IMR-90 (cell line): ENCODE measurements around the gene GTF2A1. TPM values are rescaled to one million over a fixed set of nuclear protein-coding genes. Genes with fewer than 3 reads are reported as not detected.

Source experiments
- ATAC-seq: fragments of 200-7000 bp; cut with Tn5 transposase; 2 replicates; pipeline ENCODE4 v1.9.1; 2020; ENCODE audit warnings: low read depth, mild to moderate bottlenecking, moderate library complexity
- Bru-seq: library from RNA; stranded (reverse); fragments of 400-500 nt; gene quantifications from one replicate; lab custom pipeline; 2021; lab: Mats Ljungman, UMichigan
- BruChase-seq, 2 experiments: library from RNA; stranded (reverse); fragments of 400-500 nt; gene quantifications; one replicate each; lab custom pipeline; 2021; lab: Mats Ljungman, UMichigan
- BruUV-seq: library from RNA; stranded (reverse); fragments of 400-500 nt; replicated peaks from 2 replicates; lab custom pipeline; 2021; lab: Mats Ljungman, UMichigan
- CTCF ChIA-PET: fragments of 300-600 bp; formaldehyde crosslinking; extraction: SDS; loops from one replicate; lab custom pipeline; 2021; ENCODE audit warnings: antibody characterized with exemption; lab: Yijun Ruan, JAX
- POLR2A ChIA-PET: fragments of 300-600 bp; sonication (Branson Sonifier 250); formaldehyde crosslinking; loops from one replicate; lab custom pipeline; 2022; ENCODE audit warnings: antibody characterized with exemption; ENCODE audit not compliant: unreplicated experiment; lab: Charles Lee
- DNase-seq: peaks from one replicate; pipeline ENCODE4 v3.0.0; 2013
- H2AFZ ChIP-seq: replicated peaks from 2 replicates; pipeline ENCODE3; 2013; ENCODE audit warnings: low read length, mild to moderate bottlenecking; ENCODE audit not compliant: poor library complexity
- H2AK5ac ChIP-seq: 2 replicates; pipeline ENCODE4 v1.6.1; 2013; ENCODE audit warnings: low read depth, low read length, inconsistent platforms
- H2AK9ac ChIP-seq: replicated peaks from 2 replicates; pipeline ENCODE3; 2013; ENCODE audit warnings: mild to moderate bottlenecking, low read depth, low read length, moderate library complexity; ENCODE audit not compliant: poor library complexity
- H2BK120ac ChIP-seq: 2 replicates; pipeline ENCODE4 v1.6.1; 2013; ENCODE audit warnings: low read depth, low read length, inconsistent platforms
- H2BK15ac ChIP-seq: 3 replicates; pipeline ENCODE4 v1.6.1; 2013; ENCODE audit warnings: low read depth, low read length, inconsistent platforms
- H2BK20ac ChIP-seq: 2 replicates; pipeline ENCODE4 v1.6.1; 2013; ENCODE audit warnings: low read depth, mild to moderate bottlenecking, inconsistent platforms, low read length, moderate library complexity
- H2BK5ac ChIP-seq: 2 replicates; pipeline ENCODE4 v1.6.1; 2013; ENCODE audit warnings: mild to moderate bottlenecking, low read depth, low read length, inconsistent platforms; ENCODE audit not compliant: poor library complexity, severe bottlenecking
- H3K14ac ChIP-seq: replicated peaks from 2 replicates; pipeline ENCODE4 v1.6.1; 2013; ENCODE audit warnings: low read depth, low read length, inconsistent platforms
- H3K18ac ChIP-seq: 2 replicates; pipeline ENCODE4 v1.6.1; 2013; ENCODE audit warnings: low read depth, low read length, control low read depth
- H3K23ac ChIP-seq: 2 replicates; pipeline ENCODE4 v1.6.1; 2013; ENCODE audit warnings: low read depth, low read length, inconsistent platforms
- H3K27ac ChIP-seq: 2 replicates; pipeline ENCODE4 v1.5.1; 2013; ENCODE audit warnings: mild to moderate bottlenecking, control low read depth, low read length; ENCODE audit not compliant: insufficient read depth
- H3K27me3 ChIP-seq: 2 replicates; pipeline ENCODE4 v1.6.1; 2013; ENCODE audit warnings: low read length; ENCODE audit not compliant: control insufficient read depth, insufficient read depth
- H3K36me3 ChIP-seq: 2 replicates; pipeline ENCODE4 v1.6.1; 2013; ENCODE audit warnings: low read length, mixed read lengths; ENCODE audit not compliant: control insufficient read depth, insufficient read depth
- H3K4ac ChIP-seq: 2 replicates; pipeline ENCODE4 v1.6.1; 2013; ENCODE audit warnings: low read depth, low read length, inconsistent platforms
- H3K4me1 ChIP-seq: 2 replicates; pipeline ENCODE4 v1.6.1; 2013; ENCODE audit warnings: low read length, mixed read lengths; ENCODE audit not compliant: control insufficient read depth, insufficient read depth
- H3K4me2 ChIP-seq: 2 replicates; pipeline ENCODE4 v1.6.1; 2013; ENCODE audit warnings: low read depth, mild to moderate bottlenecking, control low read depth, low read length, moderate library complexity
- H3K4me3 ChIP-seq: 2 replicates; pipeline ENCODE4 v1.5.1; 2013; ENCODE audit warnings: low read depth, mild to moderate bottlenecking, control low read depth, low read length, moderate library complexity; ENCODE audit not compliant: insufficient read depth
- H3K56ac ChIP-seq: 2 replicates; pipeline ENCODE4 v1.6.1; 2013; ENCODE audit warnings: low read length, inconsistent platforms; ENCODE audit not compliant: insufficient read depth; ENCODE audit errors: extremely low read depth
- H3K79me1 ChIP-seq, 2 experiments: 2 replicates each; pipeline ENCODE4 v1.6.1; 2013; ENCODE audit warnings: low read length in 2 of 2, inconsistent platforms in 1 of 2, low read depth in 1 of 2
- H3K9ac ChIP-seq: 2 replicates; pipeline ENCODE4 v1.6.1; 2013; ENCODE audit warnings: low read depth, low read length, control low read depth
- H3K9me1 ChIP-seq: 2 replicates; pipeline ENCODE4 v1.6.1; 2013; ENCODE audit warnings: low read length, inconsistent platforms; ENCODE audit not compliant: insufficient read depth
- H3K9me3 ChIP-seq: 2 replicates; pipeline ENCODE4 v1.6.1; 2013; ENCODE audit warnings: low read length; ENCODE audit not compliant: control insufficient read depth, insufficient read depth
- H4K20me1 ChIP-seq: 2 replicates; pipeline ENCODE4 v1.6.1; 2013; ENCODE audit warnings: low read length, inconsistent platforms; ENCODE audit not compliant: insufficient read depth
- H4K5ac ChIP-seq: 2 replicates; pipeline ENCODE4 v1.6.1; 2013; ENCODE audit warnings: mild to moderate bottlenecking, low read depth, low read length, control low read depth
- H4K8ac ChIP-seq, 2 experiments: 2 replicates each; pipeline ENCODE4 v1.6.1; 2013; ENCODE audit warnings: low read depth in 2 of 2, low read length in 2 of 2, control low read depth in 1 of 2, inconsistent platforms in 1 of 2
- H4K91ac ChIP-seq: 2 replicates; pipeline ENCODE4 v1.6.1; 2013; ENCODE audit warnings: low read depth, low read length, inconsistent platforms; ENCODE audit not compliant: insufficient read depth
- BHLHE40 ChIP-seq: fragments of 150-350 bp; IDR thresholded peaks from 2 replicates; pipeline ENCODE4 v1.6.1; 2016; ENCODE audit warnings: mild to moderate bottlenecking, low read depth, low read length
- CTCF ChIP-seq: conservative IDR thresholded peaks from 2 replicates; pipeline ENCODE4 v1.5.1; 2012; ENCODE audit warnings: mild to moderate bottlenecking, low read depth, low read length, improper control_type of control experiment
- FOS ChIP-seq: fragments of 150-350 bp; IDR thresholded peaks from 2 replicates; pipeline ENCODE4 v1.6.1; 2016; ENCODE audit warnings: low read depth, low read length
- MAFK ChIP-seq: IDR thresholded peaks from 2 replicates; pipeline ENCODE4 v1.6.1; 2012; ENCODE audit warnings: low read depth, low read length, improper control_type of control experiment
- MAZ ChIP-seq: IDR thresholded peaks from 2 replicates; pipeline ENCODE4 v1.6.1; 2012; ENCODE audit warnings: low read depth, mild to moderate bottlenecking, low read length, improper control_type of control experiment, moderate library complexity, borderline replicate concordance
- NFE2L2 ChIP-seq: fragments of 150-350 bp; IDR thresholded peaks from 2 replicates; pipeline ENCODE4 v1.6.1; 2016; ENCODE audit warnings: low read depth, mild to moderate bottlenecking, low read length
- POLR2A ChIP-seq: IDR thresholded peaks from 2 replicates; pipeline ENCODE4 v1.6.1; 2012; ENCODE audit warnings: mild to moderate bottlenecking, low read depth, low read length
- RCOR1 ChIP-seq: IDR thresholded peaks from 2 replicates; pipeline ENCODE4 v1.6.1; 2012; ENCODE audit warnings: mild to moderate bottlenecking, low read length, improper control_type of control experiment; ENCODE audit not compliant: insufficient replicate concordance
- SMC3 ChIP-seq: fragments of 150-350 bp; IDR thresholded peaks from 2 replicates; pipeline ENCODE4 v1.6.1; 2016; ENCODE audit warnings: low read depth, mild to moderate bottlenecking, antibody characterized with exemption, low read length, moderate library complexity
- USF2 ChIP-seq: fragments of 150-350 bp; IDR thresholded peaks from 2 replicates; pipeline ENCODE4 v1.6.1; 2017; ENCODE audit warnings: mild to moderate bottlenecking, antibody characterized with exemption, low read length, low read depth
- WGBS, 2 experiments: methylation state at CpG; one replicate each; pipeline versions ENCODE4 v1.1.5 to v1.1.7; 2013; ENCODE audit warnings: missing lambda C conversion rate in 2 of 2; ENCODE audit not compliant: insufficient read length in 1 of 2; ENCODE audit errors: extremely low coverage in 2 of 2; 5-methylcytosine and 5-hydroxymethylcytosine counted together
- dilution Hi-C: fragments of 300-500 bp; cut with HindIII; formaldehyde crosslinking; loops from one replicate; pipeline ENCODE4 v1.14.3; 2018; ENCODE audit warnings: low sequenced_read_pairs; ENCODE audit not compliant: unreplicated experiment
- in situ Hi-C: fragments of 300-500 bp; cut with MboI; formaldehyde crosslinking; loops from 3 replicates; pipeline ENCODE4 v1.14.3; 2019; ENCODE audit warnings: low sequenced_read_pairs, inconsistent platforms, mixed read lengths
- intact Hi-C: fragments of 100-400 bp; cut with micrococcal nuclease; formaldehyde crosslinking; loops from 2 replicates; pipeline ENCODE4 v1.10.0; 2022
- long read RNA-seq: library from polyadenylated mRNA; unstranded; transcript quantifications from one replicate; pipeline ENCODE4 v2.0.0, GENCODE V29; 2021; ENCODE audit not compliant: unreplicated experiment
- polyA plus RNA-seq, 3 experiments: library from polyadenylated mRNA; depleted of rRNA; stranded (reverse); fragments of >200 nt; gene quantifications; 2 replicates each; pipeline ENCODE4 v1.2.3, GENCODE V29; 2012; ENCODE audit warnings: low replicate concordance in 1 of 3
- total RNA-seq: library from RNA; depleted of rRNA; stranded (reverse); fragments of >200 nt; gene quantifications from 2 replicates; pipeline ENCODE4 v1.2.3, GENCODE V29; 2012; rRNA removed

GTF2A1 gene
- total RNA-seq: 41.9 and 60.4 TPM in 2 replicates
- polyA plus RNA-seq (2012; rRNA removed): 16.0 and 16.7 TPM in 2 replicates
- 2.1 and 5.9 TPM in 2 replicates for polyA plus RNA-seq (2012; cell fraction: cytosol; rRNA removed)
- 2.7 and 5.9 TPM in 2 replicates for polyA plus RNA-seq (2012; cell fraction: nucleus; rRNA removed; ENCODE audit: low replicate concordance)
- percentile 74 among the genes with signal in this experiment for Bru-seq, nascent RNA
- BruChase-seq, experiment 1, labeled RNA remaining after a 6-hour chase: percentile 76 among the genes with signal in this experiment
- percentile 88 among the genes with signal in this experiment for BruChase-seq, experiment 2, labeled RNA remaining after a 2-hour chase
- long read RNA-seq, full-length matches to known transcripts: 2 of 7 reads
- long read RNA-seq, partial matches to known transcripts: 1 of 7 reads
- long read RNA-seq, other reads (novel, unspliced or antisense): 4 of 7 reads

- ATAC-seq (peak; percentile 88), DNase-seq (peak; percentile 96)
- Histone ChIP-seq H3K36me3 (0 out of 2 replicates have a peak, but pooled peaks cover 1% of the 10 kb centered on the region), H2AK9ac (peak within 1 kb of the TSS; percentile 98), H2BK5ac (peak within 1 kb of the TSS; percentile 99), H2AFZ (peak within 1 kb of the TSS; percentile 98), H3K18ac (peak within 1 kb of the TSS; percentile 98), H2BK20ac (peak within 1 kb of the TSS; percentile 92; the same call in 1 of the 2 replicates), H3K9ac (peak within 1 kb of the TSS; percentile 100), H3K4me3 (peak within 1 kb of the TSS; percentile 76), H3K4me2 (peak within 1 kb of the TSS; percentile 84), H3K9me1 (no peaks in the 10 kb centered on the region; the same call in 1 of the 2 replicates), H3K27ac (peak within 1 kb of the TSS; percentile 99), H3K9me3 (no peaks in the 10 kb centered on the region), H3K4ac (peak within 1 kb of the TSS; percentile 98), H4K8ac (peak within 1 kb of the TSS; percentile 90 to 100), H3K56ac (peak within 1 kb of the TSS; percentile 99), H4K20me1 (no peaks in the 10 kb centered on the region), H3K23ac (peak within 1 kb of the TSS; percentile 100), H3K4me1 (no peaks in the 10 kb centered on the region; the same call in 1 of the 2 replicates), H2AK5ac (peak within 1 kb of the TSS; percentile 84), H3K14ac (peak within 1 kb of the TSS; percentile 99), H3K79me1 (peaks cover 2 to 7% of the 10 kb centered on the region in 2 experiments; a peak in 2 of 4 replicates), H3K27me3 (no peaks in the 10 kb centered on the region), H2BK120ac (peak within 1 kb of the TSS; percentile 98), H2BK15ac (peak within 1 kb of the TSS; percentile 100; the same call in 2 of the 3 replicates), H4K5ac (peak within 1 kb of the TSS; percentile 98), H4K91ac (peak within 1 kb of the TSS; percentile 99)
- WGBS, 2 experiments: 0% methylated on average over 19 of the region's 84 CpGs; no CpG with 5 or more reads in 1 of the 2 experiments
- POLR2A ChIA-PET: interaction anchor here (0.6 to 1.0 kb wide), 3 partner anchors 14 to 291 kb away, joined by 3 to 12 read pairs (median 8); no protein-coding TSS in a partner anchor
- CTCF ChIA-PET: interaction anchor here (0.7 kb wide), 2 partner anchors 17 to 259 kb away, joined by 4 to 6 read pairs; no protein-coding TSS in a partner anchor
- no TSS peak for BruUV-seq
- in situ Hi-C loops (no loop called here), dilution Hi-C loops (no loop called here), intact Hi-C loops (loop anchor here (1.0 kb wide), 1 partner anchor 243 kb away; no protein-coding TSS in a partner anchor)
- peak; percentile 86; the same call in 1 of the 2 replicates for TF ChIP-seq MAZ
- no peak for TF ChIP-seq SMC3
- TF ChIP-seq POLR2A: peak; percentile 74
- no peak for TF ChIP-seq RCOR1
- peak; percentile 73 for TF ChIP-seq BHLHE40
- TF ChIP-seq CTCF: no peak
- TF ChIP-seq NFE2L2: peak; percentile 90
- TF ChIP-seq FOS: peak; percentile 41
- peak; percentile 95 for TF ChIP-seq USF2
- peak; percentile 40; the same call in 1 of the 2 replicates for TF ChIP-seq MAFK
These were observed at the start of gene GTF2A1 for GRCh38 chr14:81220830-81221578. Gene GTF2A1, minus strand, starts transcription at chr14:81220959. Its CDS starts 441 bp downstream, at chr14:81220518.
